Kidney (tissue), 14 donors: ENCODE results near the gene CHMP4B. TPM values are rescaled to one million over a fixed set of nuclear protein-coding genes. Genes with fewer than 3 reads are reported as not detected.

Experiments
- DNase-seq, 5 donors: peaks; one replicate each; pipeline ENCODE4 v3.0.0-alpha.2; 2013 to 2020
- FAIRE-seq: peaks from 2 replicates; lab custom pipeline; 2012; peaks lifted over from hg19 to GRCh38; lab: Jason Lieb, UNC
- H3K27ac ChIP-seq, 2 donors: one replicate each; pipeline ENCODE4 v1.7.0; 2013; ENCODE audit warnings: low read depth in 2 of 2, low read length in 2 of 2, inconsistent platforms in 1 of 2
- H3K27me3 ChIP-seq: one replicate; pipeline ENCODE4 v1.7.1; 2013; ENCODE audit warnings: low read length, inconsistent platforms; ENCODE audit not compliant: control insufficient read depth, insufficient read depth
- H3K36me3 ChIP-seq, 3 donors: one replicate each; pipeline versions ENCODE4 v1.7.0 to v1.7.1; 2013; ENCODE audit warnings: low read length in 3 of 3, control low read depth in 1 of 3, inconsistent platforms in 1 of 3; ENCODE audit not compliant: insufficient read depth in 3 of 3, control insufficient read depth in 2 of 3
- H3K4me1 ChIP-seq, 3 donors: one replicate each; pipeline versions ENCODE4 v1.7.0 to v1.7.1; 2013; ENCODE audit warnings: low read length in 3 of 3, inconsistent platforms in 1 of 3, low read depth in 1 of 3; ENCODE audit not compliant: control insufficient read depth in 2 of 3, insufficient read depth in 2 of 3
- H3K4me3 ChIP-seq, 3 donors: one replicate each; pipeline versions ENCODE4 v1.7.0 to v1.8.1; 2013; ENCODE audit warnings: low read length in 3 of 3, control low read depth in 1 of 3, inconsistent platforms in 1 of 3
- H3K9ac ChIP-seq, 3 donors: one replicate each; pipeline versions ENCODE4 v1.7.0 to v1.7.1; 2013; ENCODE audit warnings: low read length in 3 of 3, control low read depth in 1 of 3, inconsistent platforms in 1 of 3
- H3K9me3 ChIP-seq, 3 donors: one replicate each; pipeline versions ENCODE4 v1.7.0 to v1.7.1; 2013; ENCODE audit warnings: low read length in 3 of 3, control low read depth in 1 of 3, inconsistent platforms in 1 of 3; ENCODE audit not compliant: control insufficient read depth in 2 of 3, insufficient read depth in 1 of 3
- CTCF ChIP-seq: IDR thresholded peaks from 3 replicates; pipeline ENCODE4 v1.5.1; 2012; ENCODE audit warnings: mild to moderate bottlenecking, moderate library complexity, borderline replicate concordance; ENCODE audit not compliant: insufficient read depth; ENCODE audit errors: extremely low read depth
- intact Hi-C: fragments of 100-400 bp; cut with DNase I; formaldehyde crosslinking; loops from one replicate; pipeline ENCODE4 v1.11.1; 2022
- polyA plus RNA-seq: library from polyadenylated mRNA; stranded (reverse); fragments of 350-450 nt; fragmentation: Illumina TruSeq; extraction: RNeasy Lipid Tissue Mini Kit (QIAGEN cat#74804); gene quantifications from one replicate; pipeline ENCODE4 v1.2.3, GENCODE V29; 2014; ENCODE audit warnings: low read depth, low replicate concordance; ENCODE audit not compliant: insufficient read depth
- total RNA-seq: library from RNA; stranded (reverse); fragmentation: NEBNext Ultra II Directional; extraction: Animal tissue kit (Norgen Biotek cat#: 25700); gene quantifications from one replicate; pipeline ENCODE4 v1.2.1, GENCODE V29; 2021
- donor health status: control.
- donor health status: control.
- donor health status: control.
- donor health status: control.
- donor health status: control.
- donor health status: DM: yes; HTN: yes; CAD: no.
- donor health status: Normal renal cell carcinoma (clear cell type).

Gene CHMP4B
- total and polyA plus RNA-seq, 2 donors from 2014 or later, result 104 to 137 TPM

- Histone ChIP-seq H3K4me1 (peaks cover 0 to 31% (median 22%) of the 10 kb centered on the region in 3 donors), H3K4me3 (no peak overlapping the region), H3K27me3 (no peaks in the 10 kb centered on the region), H3K9ac (no peak overlapping the region), H3K36me3 (no peaks in the 10 kb centered on the region), H3K9me3 (no peaks in the 10 kb centered on the region), H3K27ac (no peak overlapping the region)
- intact Hi-C loops, result no loop called here
- FAIRE-seq (no peak), DNase-seq (no peak)
- no peak for TF ChIP-seq CTCF
These were observed 31.2 kb downstream of the CHMP4B start for GRCh38 chr20:33842346-33842745.

GRCh38 chr20:33843050-33843449 is 31.9 kb downstream of the CHMP4B start:
- no peak for DNase-seq
- FAIRE-seq, result no peak
- peaks cover 0 to 26% (median 21%) of the 10 kb centered on the region in 3 donors for H3K4me1 ChIP-seq

GRCh38 chr20:33843854-33844253 is 32.7 kb downstream of the CHMP4B start:
- no peak overlapping the region for H3K27ac ChIP-seq
- DNase-seq (no peak), FAIRE-seq (no peak)

More at GRCh38 chr20:33843050-33843449, 31.9 kb downstream of the CHMP4B start:
- H3K4me3 ChIP-seq, result no peak overlapping the region
- intact Hi-C loops, result no loop called here
- no peaks in the 10 kb centered on the region for H3K9me3 ChIP-seq
- H3K9ac ChIP-seq, result no peak overlapping the region
- TF ChIP-seq CTCF, result no peak
- H3K27ac ChIP-seq, result no peak overlapping the region
- H3K36me3 ChIP-seq, result no peaks in the 10 kb centered on the region
- no peaks in the 10 kb centered on the region for H3K27me3 ChIP-seq

More at GRCh38 chr20:33843854-33844253, 32.7 kb downstream of the CHMP4B start:
- Histone ChIP-seq H3K9ac (no peak overlapping the region), H3K4me3 (no peak overlapping the region), H3K9me3 (no peaks in the 10 kb centered on the region), H3K36me3 (no peaks in the 10 kb centered on the region), H3K4me1 (peaks cover 0 to 19% (median 13%) of the 10 kb centered on the region in 3 donors), H3K27me3 (no peaks in the 10 kb centered on the region)
- intact Hi-C loops, result no loop called here
- TF ChIP-seq CTCF, result no peak
